Neural crest cell (in vitro differentiated cells): ENCODE measurements around the gene CUL1. TPM values are rescaled to one million over a fixed set of nuclear protein-coding genes. Genes with fewer than 3 reads are reported as not detected.

Source experiments
- DNase-seq: peaks from one replicate; pipeline ENCODE4 v3.0.0; 2021; ENCODE audit warnings: low read depth, mixed read lengths, low spot score
- H3K27ac Mint-ChIP-seq: one replicate; pipeline ENCODE4 v1.8.0; 2021; ENCODE audit warnings: mild to moderate bottlenecking, mixed read lengths; ENCODE audit not compliant: unreplicated experiment
- H3K27me3 Mint-ChIP-seq: 2 replicates; pipeline ENCODE4 v1.8.0; 2021; ENCODE audit warnings: low read depth, mild to moderate bottlenecking, mixed read lengths
- H3K36me3 Mint-ChIP-seq: 2 replicates; pipeline ENCODE4 v1.8.0; 2021; ENCODE audit warnings: low read depth, mild to moderate bottlenecking, mixed read lengths
- H3K4me1 Mint-ChIP-seq: 2 replicates; pipeline ENCODE4 v1.8.0; 2021; ENCODE audit warnings: mixed read lengths
- H3K4me3 Mint-ChIP-seq: one replicate; pipeline ENCODE4 v1.8.0; 2021; ENCODE audit warnings: mild to moderate bottlenecking, mixed read lengths
- H3K9me3 Mint-ChIP-seq: 2 replicates; pipeline ENCODE4 v1.8.0; 2021; ENCODE audit warnings: mixed read lengths
- CTCF ChIP-seq: fragments of 200-600 bp; sonication (generic); conservative IDR thresholded peaks from 2 replicates; pipeline ENCODE4 v1.5.0; 2021; ENCODE audit warnings: antibody characterized with exemption, mild to moderate bottlenecking
- total RNA-seq: library from RNA; stranded (reverse); gene quantifications from 2 replicates; pipeline ENCODE4 v1.2.1, GENCODE V29; 2021

CUL1 gene
- total RNA-seq, 1 donor from 2014 or later: 70.0 TPM

- peaks cover 12% of the 10 kb centered on the region for H3K9me3 Mint-ChIP-seq
- H3K4me1 Mint-ChIP-seq: peaks cover 15% of the 10 kb centered on the region
- no peak overlapping the region for H3K27ac Mint-ChIP-seq
- H3K36me3 Mint-ChIP-seq: peaks cover 40% of the 10 kb centered on the region
- no peak for TF ChIP-seq CTCF
- H3K27me3 Mint-ChIP-seq: no peaks in the 10 kb centered on the region
- no peak overlapping the region for H3K4me3 Mint-ChIP-seq
- no peak for DNase-seq
These were observed 47.4 kb downstream of the CUL1 start for GRCh38 chr7:148746135-148746534.

- no peak for DNase-seq
- Mint-ChIP-seq H3K27me3 (no peaks in the 10 kb centered on the region), H3K4me3 (no peak overlapping the region), H3K9me3 (peaks cover 6% of the 10 kb centered on the region), H3K36me3 (peaks cover 33% of the 10 kb centered on the region), H3K4me1 (peaks cover 15% of the 10 kb centered on the region), H3K27ac (no peak overlapping the region)
- TF ChIP-seq CTCF: no peak
These were observed 48.6 kb downstream of the CUL1 start for GRCh38 chr7:148747274-148747673.

GRCh38 chr7:148750442-148751355 lies 52.0 kb downstream of the CUL1 start:
- Mint-ChIP-seq H3K4me3 (no peak overlapping the region), H3K36me3 (peaks cover 18% of the 10 kb centered on the region), H3K9me3 (no peaks in the 10 kb centered on the region), H3K27me3 (no peaks in the 10 kb centered on the region), H3K27ac (no peak overlapping the region), H3K4me1 (peaks cover 6% of the 10 kb centered on the region)
- no peak for TF ChIP-seq CTCF
- DNase-seq: no peak

GRCh38 chr7:148753224-148753623 lies 54.5 kb downstream of the CUL1 start:
- Mint-ChIP-seq H3K9me3 (no peaks in the 10 kb centered on the region), H3K27ac (no peak overlapping the region), H3K36me3 (peaks cover 30% of the 10 kb centered on the region)

GRCh38 chr7:148754912-148755311 lies 56.2 kb downstream of the CUL1 start:
- Mint-ChIP-seq H3K9me3 (no peaks in the 10 kb centered on the region), H3K27ac (no peak overlapping the region), H3K4me3 (no peak overlapping the region), H3K36me3 (peaks cover 24% of the 10 kb centered on the region), H3K27me3 (no peaks in the 10 kb centered on the region), H3K4me1 (no peaks in the 10 kb centered on the region)
- DNase-seq: no peak
- TF ChIP-seq CTCF: no peak

More at GRCh38 chr7:148753224-148753623, 54.5 kb downstream of the CUL1 start:
- H3K27me3 Mint-ChIP-seq: no peaks in the 10 kb centered on the region
- no peaks in the 10 kb centered on the region for H3K4me1 Mint-ChIP-seq
- TF ChIP-seq CTCF: no peak
- no peak overlapping the region for H3K4me3 Mint-ChIP-seq
- DNase-seq: no peak
